Measurements from ENCODE around the gene ARHGAP44. TPM values are rescaled to one million over a fixed set of nuclear protein-coding genes. Genes with fewer than 3 reads are reported as not detected.
"Not testable (repeated sequence)": the region's sequence is repeated elsewhere in the genome, so short reads cannot be mapped to it uniquely, and the experiment has no call there.

The ARHGAP44 gene
- total and polyA plus RNA-seq, 2 donors (not counting 3 experiments of a cell fraction or from before 2014, with no cell fraction given) = 0.11 to 0.42 TPM

DNA sequence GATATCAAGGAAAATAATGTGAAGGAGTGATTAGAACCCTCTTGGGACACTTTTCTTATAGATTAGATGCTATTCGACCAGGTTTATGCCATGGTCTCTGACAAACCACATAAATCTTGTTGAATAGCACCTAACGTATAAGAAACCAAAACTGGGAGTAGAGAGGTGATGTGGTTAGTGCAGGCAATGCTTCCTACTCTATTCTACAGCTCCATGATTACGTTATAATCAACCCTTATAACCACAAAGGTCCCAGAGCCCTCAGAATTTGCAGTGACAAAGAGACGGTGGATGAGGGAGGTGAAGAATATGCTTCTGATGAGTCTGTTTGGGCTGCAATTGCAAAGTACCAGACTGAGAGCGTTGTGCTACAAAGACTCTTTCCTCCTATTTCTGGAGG lies 78.4 kb downstream of the ARHGAP44 start:
- no peak overlapping the region for H2AFZ ChIP-seq (ENCODE audit: low read depth, low read length)
- TF ChIP-seq, protein P1, sequence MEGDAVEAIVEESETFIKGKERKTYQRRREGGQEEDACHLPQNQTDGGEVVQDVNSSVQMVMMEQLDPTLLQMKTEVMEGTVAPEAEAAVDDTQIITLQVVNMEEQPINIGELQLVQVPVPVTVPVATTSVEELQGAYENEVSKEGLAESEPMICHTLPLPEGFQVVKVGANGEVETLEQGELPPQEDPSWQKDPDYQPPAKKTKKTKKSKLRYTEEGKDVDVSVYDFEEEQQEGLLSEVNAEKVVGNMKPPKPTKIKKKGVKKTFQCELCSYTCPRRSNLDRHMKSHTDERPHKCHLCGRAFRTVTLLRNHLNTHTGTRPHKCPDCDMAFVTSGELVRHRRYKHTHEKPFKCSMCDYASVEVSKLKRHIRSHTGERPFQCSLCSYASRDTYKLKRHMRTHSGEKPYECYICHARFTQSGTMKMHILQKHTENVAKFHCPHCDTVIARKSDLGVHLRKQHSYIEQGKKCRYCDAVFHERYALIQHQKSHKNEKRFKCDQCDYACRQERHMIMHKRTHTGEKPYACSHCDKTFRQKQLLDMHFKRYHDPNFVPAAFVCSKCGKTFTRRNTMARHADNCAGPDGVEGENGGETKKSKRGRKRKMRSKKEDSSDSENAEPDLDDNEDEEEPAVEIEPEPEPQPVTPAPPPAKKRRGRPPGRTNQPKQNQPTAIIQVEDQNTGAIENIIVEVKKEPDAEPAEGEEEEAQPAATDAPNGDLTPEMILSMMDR (IDR thresholded peaks at IDR 0.05; ENCODE audit: extremely low read depth in 1 of 2, insufficient read depth in 1 of 2, low read depth in 1 of 2, low read length in 2 of 2) = no peak
- no peak for TF ChIP-seq GATA2 (IDR thresholded peaks at IDR 0.05; ENCODE audit: insufficient read depth, insufficient read length, low read depth, low read length)
- TF ChIP-seq POLR2AphosphoS5 (IDR thresholded peaks at IDR 0.05; ENCODE audit: insufficient read depth, low read depth, low read length) = no peak
- no peak for TF ChIP-seq FOS (IDR thresholded peaks at IDR 0.05; ENCODE audit: borderline replicate concordance, insufficient read depth, low read length)
- no peak for TF ChIP-seq POLR2A (IDR thresholded peaks at IDR 0.05; ENCODE audit: low read depth, low read length)
- no peak for TF ChIP-seq EZH2 (IDR thresholded peaks at IDR 0.05; ENCODE audit: borderline replicate concordance, low read depth, low read length, severe bottlenecking)
- no peak for TF ChIP-seq MYC (IDR thresholded peaks at IDR 0.05; ENCODE audit: low read depth, low read length)
- no peak for TF ChIP-seq JUN (IDR thresholded peaks at IDR 0.05; ENCODE audit: borderline replicate concordance, insufficient read depth, insufficient read length, low read depth)
- TF ChIP-seq MAX (IDR thresholded peaks at IDR 0.05; ENCODE audit: insufficient read depth, insufficient read length) = no peak
- POLR2A ChIA-PET = no interaction called here
- H3K9ac ChIP-seq (replicated peaks; ENCODE audit: extremely low read depth, insufficient read depth, low read length) = no peak overlapping the region
- CTCF ChIA-PET = no interaction called here
- no peak overlapping the region for H3K4me2 ChIP-seq (ENCODE audit: insufficient read depth, low read length)
- dilution Hi-C loops (cut with MboI; ENCODE audit: extremely low pct_ligation_motif_present, low sequenced_read_pairs) = loop anchor here (25.0 kb wide), 1 partner anchor 95 kb away; no protein-coding TSS in a partner anchor
- no peaks in the 10 kb centered on the region for H3K36me3 ChIP-seq (ENCODE audit: control insufficient read depth in 2 of 2, extremely low read depth in 1 of 2, insufficient read depth in 2 of 2, low read length in 2 of 2)
- H4K20me1 ChIP-seq (replicated peaks; ENCODE audit: control insufficient read depth, extremely low read depth, insufficient read depth, low read length) = no peaks in the 10 kb centered on the region
- no peak for FAIRE-seq
- no peak for DNase-seq (ENCODE audit: low read depth, low spot score)
- no peaks in the 10 kb centered on the region for H3K27me3 ChIP-seq (ENCODE audit: control insufficient read depth in 2 of 2, insufficient read depth in 2 of 2, low read length in 2 of 2)
- H3K4me3 ChIP-seq (replicated peaks in 1 of 3; ENCODE audit: insufficient read depth in 1 of 3, low read depth in 1 of 3, low read length in 3 of 3) = no peak overlapping the region
- BruUV-seq (replicated peaks) = no TSS peak
- intact Hi-C loops (cut with micrococcal nuclease) = no loop called here
- H3K4me1 ChIP-seq (ENCODE audit: control insufficient read depth, extremely low read depth, insufficient read depth, low read length) = no peaks in the 10 kb centered on the region
- H3K9me3 ChIP-seq (replicated peaks; ENCODE audit: control insufficient read depth, insufficient read depth, low read length) = no peaks in the 10 kb centered on the region
- H3K27ac ChIP-seq (ENCODE audit: insufficient read depth, low read depth, low read length) = no peak overlapping the region
- H3K9me1 ChIP-seq (replicated peaks; ENCODE audit: control insufficient read depth, extremely low read depth, insufficient read depth, low read length) = no peaks in the 10 kb centered on the region
- H3K79me2 ChIP-seq (ENCODE audit: control insufficient read depth, insufficient read depth, low read length) = no peaks in the 10 kb centered on the region

DNA sequence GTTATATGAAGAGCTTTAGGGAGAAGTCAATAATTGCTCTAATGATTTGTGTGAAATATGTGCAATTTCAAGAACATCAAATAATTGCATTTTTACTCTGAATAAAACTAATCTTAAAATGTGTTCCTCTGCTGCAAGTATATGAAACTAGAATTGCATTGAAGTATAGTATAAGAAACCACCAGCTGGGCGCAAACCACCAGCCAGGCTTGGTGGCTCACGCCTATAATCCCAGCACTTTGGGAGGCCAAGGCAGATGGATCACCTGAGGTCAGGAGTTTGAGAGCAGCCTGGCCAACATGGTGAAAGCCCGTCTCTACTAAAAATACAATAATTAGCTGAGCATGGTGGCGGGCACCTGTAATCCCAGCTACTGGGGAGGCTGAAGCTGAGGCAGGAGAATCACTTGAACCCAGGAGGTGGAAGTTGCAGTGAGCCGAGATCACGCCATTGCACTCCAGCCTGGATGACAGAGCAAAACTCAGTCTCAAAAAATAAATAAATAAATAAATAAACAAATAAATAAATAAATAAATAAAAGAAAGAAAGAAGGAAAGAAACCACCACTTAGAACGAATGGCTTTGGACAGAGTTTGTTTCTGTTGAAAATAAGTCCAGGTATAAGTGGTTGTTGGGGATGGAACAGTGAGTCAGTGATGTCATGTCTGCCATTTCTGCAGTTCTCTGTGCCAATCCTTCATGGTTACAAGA lies 84.3 kb downstream of the ARHGAP44 start:
- CTCF ChIA-PET, FAIRE-seq: not testable (repeated sequence)

More for the DNA sequence above, 84.3 kb downstream of the ARHGAP44 start:
- POLR2A ChIA-PET; intact Hi-C loops (cut with micrococcal nuclease); H3K9me3 ChIP-seq (replicated peaks; ENCODE audit: control insufficient read depth, insufficient read depth, low read length); H3K27me3 ChIP-seq (ENCODE audit: control insufficient read depth in 2 of 2, insufficient read depth in 2 of 2, low read length in 2 of 2); H3K27ac ChIP-seq (ENCODE audit: insufficient read depth, low read depth, low read length); H3K9ac ChIP-seq (replicated peaks; ENCODE audit: extremely low read depth, insufficient read depth, low read length); H2AFZ ChIP-seq (ENCODE audit: low read depth, low read length); H3K9me1 ChIP-seq (replicated peaks; ENCODE audit: control insufficient read depth, extremely low read depth, insufficient read depth, low read length); DNase-seq (ENCODE audit: low read depth, low spot score); BruUV-seq (replicated peaks); H4K20me1 ChIP-seq (replicated peaks; ENCODE audit: control insufficient read depth, extremely low read depth, insufficient read depth, low read length); H3K4me3 ChIP-seq (replicated peaks in 1 of 3; ENCODE audit: insufficient read depth in 1 of 3, low read depth in 1 of 3, low read length in 3 of 3); H3K4me2 ChIP-seq (ENCODE audit: insufficient read depth, low read length); H3K79me2 ChIP-seq (ENCODE audit: control insufficient read depth, insufficient read depth, low read length); H3K36me3 ChIP-seq (ENCODE audit: control insufficient read depth in 2 of 2, extremely low read depth in 1 of 2, insufficient read depth in 2 of 2, low read length in 2 of 2); H3K4me1 ChIP-seq (ENCODE audit: control insufficient read depth, extremely low read depth, insufficient read depth, low read length): not testable (repeated sequence)
- dilution Hi-C loops (cut with MboI; ENCODE audit: extremely low pct_ligation_motif_present, low sequenced_read_pairs) = loop anchor here (25.0 kb wide), 1 partner anchor 89 kb away; no protein-coding TSS in a partner anchor

Data from endothelial cell of umbilical vein (primary cell).